ENCODE data around the gene RAB40C. TPM values are rescaled to one million over a fixed set of nuclear protein-coding genes. Genes with fewer than 3 reads are reported as not detected.

Gene RAB40C
- total and polyA plus RNA-seq, 9 of the 15 experiments (the other 6 are each of a cell fraction or from before 2014, with no cell fraction given): 0.17 to 23.4 (median 8.7) TPM

DNA sequence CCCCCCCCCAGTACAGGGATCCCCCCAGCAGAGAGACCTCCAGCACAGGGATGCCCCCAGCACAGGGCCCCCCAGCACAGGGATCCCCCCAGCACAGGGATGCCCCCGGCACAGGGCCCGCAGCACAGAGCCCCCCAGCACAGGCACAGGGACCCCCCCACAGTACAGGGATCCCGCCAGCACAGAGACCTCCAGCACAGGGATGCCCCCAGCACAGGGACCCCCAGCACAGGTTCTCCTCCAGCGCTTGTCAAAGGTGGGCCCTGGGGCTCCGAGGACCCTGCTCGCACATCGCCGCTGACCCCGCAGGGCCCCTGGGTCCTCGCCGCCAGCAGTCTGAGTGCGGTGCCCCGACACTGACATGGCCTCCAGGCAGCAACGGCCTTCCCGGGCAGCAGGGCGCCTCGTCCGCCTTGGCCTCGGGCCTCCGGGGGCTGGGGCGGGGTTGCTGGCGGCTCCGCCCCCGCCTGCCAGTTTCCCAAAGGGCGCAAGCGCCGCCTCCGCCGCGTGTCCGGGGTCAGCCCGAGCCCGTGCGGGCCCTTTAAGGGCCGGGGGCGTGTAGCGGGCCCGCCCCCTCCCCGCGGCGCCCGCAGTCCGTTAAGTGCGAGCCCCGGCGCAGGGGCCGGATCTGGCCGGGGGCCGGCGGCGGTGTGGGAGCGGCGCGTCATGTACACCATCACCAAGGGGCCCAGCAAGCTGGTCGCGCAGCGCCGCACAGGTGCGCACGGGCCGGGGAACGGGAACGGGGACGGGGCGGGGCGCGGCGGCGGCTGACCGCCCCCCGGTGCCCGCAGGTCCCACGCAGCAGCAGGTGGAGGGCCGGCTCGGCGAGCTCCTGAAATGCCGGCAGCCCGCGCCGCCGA lies 51.7 kb downstream of the RAB40C start, which contains the start of gene MCRIP2 (continued):
- TF ChIP-seq, protein P1, sequence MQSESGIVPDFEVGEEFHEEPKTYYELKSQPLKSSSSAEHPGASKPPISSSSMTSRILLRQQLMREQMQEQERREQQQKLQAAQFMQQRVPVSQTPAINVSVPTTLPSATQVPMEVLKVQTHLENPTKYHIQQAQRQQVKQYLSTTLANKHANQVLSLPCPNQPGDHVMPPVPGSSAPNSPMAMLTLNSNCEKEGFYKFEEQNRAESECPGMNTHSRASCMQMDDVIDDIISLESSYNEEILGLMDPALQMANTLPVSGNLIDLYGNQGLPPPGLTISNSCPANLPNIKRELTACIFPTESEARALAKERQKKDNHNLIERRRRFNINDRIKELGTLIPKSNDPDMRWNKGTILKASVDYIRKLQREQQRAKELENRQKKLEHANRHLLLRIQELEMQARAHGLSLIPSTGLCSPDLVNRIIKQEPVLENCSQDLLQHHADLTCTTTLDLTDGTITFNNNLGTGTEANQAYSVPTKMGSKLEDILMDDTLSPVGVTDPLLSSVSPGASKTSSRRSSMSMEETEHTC (IDR thresholded peaks at IDR 0.05): no peak; the same call in 1 of the 2 replicates
- TF ChIP-seq HDAC1 (IDR thresholded peaks at IDR 0.05) (peak in 1 of 2 experiments; percentile 37; a peak in 1 of 4 replicates), EWSR1 (IDR thresholded peaks at IDR 0.05; ENCODE audit: borderline replicate concordance, low read depth, partially characterized antibody) (no peak), KDM4B (IDR thresholded peaks at IDR 0.05; ENCODE audit: borderline replicate concordance in 2 of 2, low read depth in 1 of 2) (0 out of 4 replicates have a peak, but pooled peaks of 1 of the 2 experiments have one; percentile 45), POLR2A (conservative IDR thresholded peaks at IDR 0.05) (peak; percentile 80), FOS (IDR thresholded peaks at IDR 0.05; ENCODE audit: extremely low read depth, insufficient read length) (no peak), BACH1 (tag; IDR thresholded peaks at IDR 0.05) (no peak), MCM3 (IDR thresholded peaks at IDR 0.05) (no peak), CBX5 (IDR thresholded peaks at IDR 0.05; ENCODE audit: borderline replicate concordance, low read depth) (no peak), CBFB (CRISPR knock-in tag; IDR thresholded peaks at IDR 0.05) (no peak), TCF7 (IDR thresholded peaks at IDR 0.05; ENCODE audit: borderline replicate concordance) (no peak), CBFA2T3 (IDR thresholded peaks at IDR 0.05) (no peak), NR3C1 (CRISPR knock-in tag; IDR thresholded peaks at IDR 0.05) (0 out of 2 replicates have a peak, but pooled peaks have one; percentile 15), TAF15 (IDR thresholded peaks at IDR 0.05; ENCODE audit: low read depth, low read length) (no peak), ZNF197 (CRISPR knock-in tag; IDR thresholded peaks at IDR 0.05; ENCODE audit: low read depth) (no peak), TAF7 (tag; IDR thresholded peaks at IDR 0.05) (no peak), RB1 (IDR thresholded peaks at IDR 0.05; ENCODE audit: low read depth) (0 out of 2 replicates have a peak, but pooled peaks have one; percentile 49)
- TF ChIP-seq, protein P2, sequence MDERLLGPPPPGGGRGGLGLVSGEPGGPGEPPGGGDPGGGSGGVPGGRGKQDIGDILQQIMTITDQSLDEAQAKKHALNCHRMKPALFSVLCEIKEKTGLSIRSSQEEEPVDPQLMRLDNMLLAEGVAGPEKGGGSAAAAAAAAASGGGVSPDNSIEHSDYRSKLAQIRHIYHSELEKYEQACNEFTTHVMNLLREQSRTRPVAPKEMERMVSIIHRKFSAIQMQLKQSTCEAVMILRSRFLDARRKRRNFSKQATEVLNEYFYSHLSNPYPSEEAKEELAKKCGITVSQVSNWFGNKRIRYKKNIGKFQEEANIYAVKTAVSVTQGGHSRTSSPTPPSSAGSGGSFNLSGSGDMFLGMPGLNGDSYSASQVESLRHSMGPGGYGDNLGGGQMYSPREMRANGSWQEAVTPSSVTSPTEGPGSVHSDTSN (CRISPR knock-in tag; IDR thresholded peaks at IDR 0.05; ENCODE audit: low read depth): no peak
- TF ChIP-seq, protein P2 (tag; conservative IDR thresholded peaks at IDR 0.05; ENCODE audit: low read depth): no peak
- TF ChIP-seq, protein P3, sequence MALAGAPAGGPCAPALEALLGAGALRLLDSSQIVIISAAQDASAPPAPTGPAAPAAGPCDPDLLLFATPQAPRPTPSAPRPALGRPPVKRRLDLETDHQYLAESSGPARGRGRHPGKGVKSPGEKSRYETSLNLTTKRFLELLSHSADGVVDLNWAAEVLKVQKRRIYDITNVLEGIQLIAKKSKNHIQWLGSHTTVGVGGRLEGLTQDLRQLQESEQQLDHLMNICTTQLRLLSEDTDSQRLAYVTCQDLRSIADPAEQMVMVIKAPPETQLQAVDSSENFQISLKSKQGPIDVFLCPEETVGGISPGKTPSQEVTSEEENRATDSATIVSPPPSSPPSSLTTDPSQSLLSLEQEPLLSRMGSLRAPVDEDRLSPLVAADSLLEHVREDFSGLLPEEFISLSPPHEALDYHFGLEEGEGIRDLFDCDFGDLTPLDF (CRISPR knock-in tag; IDR thresholded peaks at IDR 0.05): no peak
- TF ChIP-seq, protein P4, sequence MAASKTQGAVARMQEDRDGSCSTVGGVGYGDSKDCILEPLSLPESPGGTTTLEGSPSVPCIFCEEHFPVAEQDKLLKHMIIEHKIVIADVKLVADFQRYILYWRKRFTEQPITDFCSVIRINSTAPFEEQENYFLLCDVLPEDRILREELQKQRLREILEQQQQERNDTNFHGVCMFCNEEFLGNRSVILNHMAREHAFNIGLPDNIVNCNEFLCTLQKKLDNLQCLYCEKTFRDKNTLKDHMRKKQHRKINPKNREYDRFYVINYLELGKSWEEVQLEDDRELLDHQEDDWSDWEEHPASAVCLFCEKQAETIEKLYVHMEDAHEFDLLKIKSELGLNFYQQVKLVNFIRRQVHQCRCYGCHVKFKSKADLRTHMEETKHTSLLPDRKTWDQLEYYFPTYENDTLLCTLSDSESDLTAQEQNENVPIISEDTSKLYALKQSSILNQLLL (CRISPR knock-in tag; IDR thresholded peaks at IDR 0.05; ENCODE audit: borderline replicate concordance): no peak
